ENCODE results near the gene COX6A2.

DNA sequence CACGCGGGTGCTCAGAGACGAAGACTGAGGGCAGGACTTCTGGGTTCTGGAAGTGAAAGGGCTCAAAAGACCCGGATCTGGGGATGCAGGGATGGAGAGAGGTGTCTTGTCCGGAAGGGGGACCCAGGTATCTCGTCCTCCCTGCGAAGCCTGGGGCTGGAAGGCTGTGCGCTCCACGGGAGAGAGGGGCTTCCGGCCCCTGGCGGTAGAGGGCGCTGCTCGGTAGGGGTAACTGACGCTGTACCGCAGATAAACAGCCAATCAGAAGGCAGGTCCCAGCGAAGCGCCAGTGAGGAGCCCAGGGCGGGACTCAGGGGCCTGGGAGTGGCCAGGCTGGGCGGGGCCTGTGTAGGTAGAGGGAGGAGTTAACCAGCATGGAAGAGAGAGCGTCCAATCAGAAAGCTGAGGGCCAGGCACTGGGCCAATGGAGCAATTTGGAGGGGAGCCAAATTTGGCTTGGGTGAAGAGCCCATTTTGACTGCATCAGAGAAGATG, 44.6 kb upstream of the COX6A2 start:
- TF ChIP-seq CTCF (conservative IDR thresholded peaks at IDR 0.05; ENCODE audit: low read depth in 2 of 2) = peak; percentile 77 to 90
- no peak for TF ChIP-seq EZH2 (IDR thresholded peaks at IDR 0.05; ENCODE audit: low read depth, unreplicated experiment)
- TF ChIP-seq ZNF331 (CRISPR knock-in tag; IDR thresholded peaks at IDR 0.05; ENCODE audit: low read depth) = 0 out of 2 replicates have a peak, but pooled peaks have one; percentile 22
- peak; percentile 68 for TF ChIP-seq CREB1 (CRISPR knock-in tag; IDR thresholded peaks at IDR 0.05; ENCODE audit: low read depth)
- no peak for TF ChIP-seq JUNB (IDR thresholded peaks at IDR 0.05; ENCODE audit: unreplicated experiment)

All from GM23338 (cell line).